ENCODE data around the gene ENSA.
"Not testable (repeated sequence)": the region's sequence is repeated elsewhere in the genome, so short reads cannot be mapped to it uniquely, and the experiment has no call there.

- TF ChIP-seq CTCF, POLR2A (IDR thresholded peaks at IDR 0.05): not testable (repeated sequence)
Observed at GRCh38 chr1:150657064-150657463, 27.7 kb upstream of the ENSA start.
